HFF-Myc (cell line): ENCODE measurements around the gene NECAB2.

Experiments
- DNase-seq: peaks from one replicate; pipeline ENCODE4 v3.0.0-alpha.2; 2011; ENCODE audit warnings: low read depth; ENCODE audit errors: extremely low read depth
- H3K4me3 ChIP-seq: replicated peaks from 2 replicates; pipeline ENCODE4 v1.5.1; 2011; ENCODE audit warnings: low read depth, mild to moderate bottlenecking, control low read depth, low read length
- TF ChIP-seq, protein P1 (sequence below): IDR thresholded peaks from 2 replicates; pipeline ENCODE4 v1.5.1; 2012; ENCODE audit warnings: mild to moderate bottlenecking, low read depth, low read length, control low read depth; ENCODE audit errors: missing control alignments

Gene NECAB2

DNA sequence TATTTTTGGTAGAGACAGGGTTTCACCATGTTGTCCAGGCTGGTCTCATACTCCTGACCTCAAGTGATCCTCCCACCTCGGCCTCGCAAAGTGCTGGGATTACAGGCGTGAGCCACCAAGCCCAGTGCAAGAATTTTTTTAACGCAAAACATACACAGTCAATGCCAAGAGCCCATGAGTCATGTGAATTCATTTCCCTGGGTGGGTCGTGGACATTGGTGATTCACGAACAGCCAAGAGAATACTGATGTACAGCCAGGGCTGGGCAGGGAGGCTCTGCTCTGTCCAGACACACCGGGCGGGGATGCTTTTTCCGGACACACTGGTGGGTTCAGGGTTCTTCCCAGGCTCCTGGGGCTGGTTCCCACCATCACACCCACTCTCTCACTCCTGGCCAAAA lies 56.8 kb downstream of the NECAB2 start:
- H3K4me3 ChIP-seq = no peak overlapping the region
- TF ChIP-seq, protein P1, sequence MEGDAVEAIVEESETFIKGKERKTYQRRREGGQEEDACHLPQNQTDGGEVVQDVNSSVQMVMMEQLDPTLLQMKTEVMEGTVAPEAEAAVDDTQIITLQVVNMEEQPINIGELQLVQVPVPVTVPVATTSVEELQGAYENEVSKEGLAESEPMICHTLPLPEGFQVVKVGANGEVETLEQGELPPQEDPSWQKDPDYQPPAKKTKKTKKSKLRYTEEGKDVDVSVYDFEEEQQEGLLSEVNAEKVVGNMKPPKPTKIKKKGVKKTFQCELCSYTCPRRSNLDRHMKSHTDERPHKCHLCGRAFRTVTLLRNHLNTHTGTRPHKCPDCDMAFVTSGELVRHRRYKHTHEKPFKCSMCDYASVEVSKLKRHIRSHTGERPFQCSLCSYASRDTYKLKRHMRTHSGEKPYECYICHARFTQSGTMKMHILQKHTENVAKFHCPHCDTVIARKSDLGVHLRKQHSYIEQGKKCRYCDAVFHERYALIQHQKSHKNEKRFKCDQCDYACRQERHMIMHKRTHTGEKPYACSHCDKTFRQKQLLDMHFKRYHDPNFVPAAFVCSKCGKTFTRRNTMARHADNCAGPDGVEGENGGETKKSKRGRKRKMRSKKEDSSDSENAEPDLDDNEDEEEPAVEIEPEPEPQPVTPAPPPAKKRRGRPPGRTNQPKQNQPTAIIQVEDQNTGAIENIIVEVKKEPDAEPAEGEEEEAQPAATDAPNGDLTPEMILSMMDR = no peak
- DNase-seq = no peak

DNA sequence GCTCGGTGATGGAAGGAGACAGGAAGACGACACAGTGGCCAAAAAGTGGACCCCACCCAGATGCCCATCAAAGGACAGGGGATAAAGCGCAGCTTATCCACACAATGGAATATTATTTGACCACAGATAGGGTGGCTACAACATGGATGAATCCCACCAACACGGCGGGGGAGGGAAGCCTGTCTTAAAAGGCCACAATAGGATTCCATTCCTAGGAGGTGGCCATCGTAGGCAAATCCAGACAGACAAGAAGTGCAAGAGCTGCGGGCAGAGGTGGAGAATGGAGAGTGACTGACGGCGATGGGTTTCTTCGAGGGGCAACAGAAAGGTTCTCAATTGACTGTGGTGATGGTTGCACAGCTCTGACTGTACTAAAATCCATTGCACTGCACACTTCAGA lies 58.6 kb downstream of the NECAB2 start:
- H3K4me3 ChIP-seq = no peak overlapping the region
- TF ChIP-seq, protein P1 = no peak
- no peak for DNase-seq

DNA sequence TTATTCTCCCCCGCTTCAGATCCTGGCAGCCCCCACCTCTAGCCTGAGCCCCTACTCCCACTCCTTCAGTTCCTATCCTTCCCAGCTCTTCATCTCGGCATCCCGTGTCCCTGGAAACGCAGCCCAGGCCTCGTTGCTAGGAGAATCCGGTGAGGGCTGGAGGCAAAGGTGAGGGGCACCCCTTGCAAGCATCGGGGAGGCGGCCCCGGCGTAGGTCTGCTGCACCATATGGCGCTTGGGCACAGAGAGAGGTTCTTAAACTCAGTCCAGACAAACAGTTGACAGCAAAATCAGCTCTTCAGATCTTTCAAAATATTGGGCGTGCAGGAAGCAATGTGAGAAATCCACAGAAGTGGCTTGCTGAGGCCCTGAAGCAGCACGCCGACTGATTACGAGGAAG lies 59.6 kb downstream of the NECAB2 start:
- no peak overlapping the region for H3K4me3 ChIP-seq
- no peak for DNase-seq
- TF ChIP-seq, protein P1 = no peak

DNA sequence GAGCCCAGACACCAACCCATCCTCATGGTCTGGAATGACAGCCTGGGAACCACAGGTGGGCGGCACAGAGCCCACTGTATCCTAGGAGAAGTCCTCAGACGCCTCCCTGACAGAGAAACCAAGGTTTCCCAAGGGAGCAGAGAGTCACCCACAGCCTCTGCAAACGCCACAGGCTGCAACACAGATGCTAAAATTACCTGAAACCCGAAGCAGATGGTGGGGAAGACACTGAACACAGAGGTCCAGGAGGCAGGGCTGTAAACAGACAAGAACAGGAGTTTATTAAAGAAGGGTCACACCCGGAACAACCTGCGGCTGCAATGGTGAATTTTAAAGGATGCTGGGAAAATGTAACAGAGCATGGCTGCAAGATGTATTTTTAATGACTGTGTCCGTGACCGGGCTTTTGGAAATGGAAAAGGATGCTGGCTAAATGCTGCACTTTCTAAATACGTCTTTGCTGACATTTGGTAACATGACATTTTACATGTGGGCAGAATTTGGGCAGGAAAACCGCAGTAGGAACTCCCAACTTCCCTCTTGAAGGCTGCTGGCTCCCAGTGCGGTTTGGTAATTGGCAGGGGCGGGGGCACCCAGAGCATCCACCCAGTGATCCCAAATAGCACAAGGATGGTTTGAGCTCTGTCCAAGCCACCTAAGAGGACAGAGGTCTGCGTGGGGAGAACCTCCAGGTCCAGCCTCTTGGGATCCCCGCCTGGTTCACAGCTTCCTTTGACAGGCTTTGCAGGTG lies 61.4 kb downstream of the NECAB2 start:
- no peak for DNase-seq

DNA sequence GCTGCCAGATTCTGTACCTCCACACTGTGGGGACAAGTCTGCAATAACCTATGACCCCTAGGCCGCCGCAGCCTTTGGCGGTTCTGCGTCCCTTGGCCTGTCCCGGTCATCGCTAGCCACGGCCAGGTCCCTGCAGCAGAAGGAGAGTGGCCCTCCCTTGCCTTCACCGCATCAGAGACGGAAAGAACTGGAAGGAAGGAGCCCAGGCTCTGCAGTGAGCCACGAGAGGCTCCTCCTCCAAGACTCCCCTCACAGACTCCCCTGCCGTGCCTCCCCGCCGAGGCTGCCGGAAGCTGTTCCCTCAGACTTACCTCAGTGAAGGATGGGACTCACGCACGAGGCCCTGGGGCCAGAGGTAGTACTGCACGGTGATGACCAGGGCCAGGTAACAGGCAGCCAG lies 63.5 kb downstream of the NECAB2 start:
- TF ChIP-seq, protein P1 = no peak
- H3K4me3 ChIP-seq = no peak overlapping the region
- DNase-seq = no peak

More for the DNA sequence above, 61.4 kb downstream of the NECAB2 start:
- no peak overlapping the region for H3K4me3 ChIP-seq
- TF ChIP-seq, protein P1 = no peak

DNA sequence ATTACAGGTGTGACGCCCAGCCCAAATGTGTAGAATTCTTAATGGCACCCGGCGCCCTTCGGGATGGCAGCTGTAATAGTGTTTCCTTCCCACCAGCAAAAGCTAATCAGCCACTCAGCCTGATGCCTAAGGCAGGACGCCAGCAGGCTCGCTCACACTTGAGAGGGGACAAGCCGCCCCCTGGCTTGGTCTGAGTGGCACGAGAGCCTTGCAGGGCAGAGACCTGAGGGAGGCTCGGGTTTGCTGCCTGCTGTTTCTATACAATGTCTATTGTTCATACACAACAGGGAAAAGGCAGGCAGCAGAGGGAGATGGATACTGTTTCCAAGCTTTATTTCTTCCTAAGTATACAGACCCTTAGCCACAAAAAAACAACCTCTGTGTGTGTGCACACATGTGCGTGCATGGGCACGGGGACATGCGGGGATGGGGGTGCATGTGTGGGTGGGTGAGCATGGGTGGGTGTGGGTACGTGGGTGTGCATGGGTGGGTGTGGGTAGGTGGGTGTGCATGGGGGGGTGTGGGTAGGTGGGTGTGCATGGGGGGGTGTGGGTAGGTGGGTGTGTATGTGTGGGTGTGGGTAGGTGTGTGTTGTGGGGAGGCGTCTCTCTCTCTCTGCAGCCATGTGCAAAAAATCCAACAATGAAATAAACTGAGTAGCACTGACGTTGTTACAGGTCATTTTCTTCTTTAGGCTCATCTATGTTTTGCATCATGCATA lies 64.6 kb downstream of the NECAB2 start:
- DNase-seq = no peak
- H3K4me3 ChIP-seq = no peak overlapping the region
- TF ChIP-seq, protein P1 = no peak
